IPS-15b (cell line): ENCODE measurements around the gene NXF1.

Experiments used
- H3K27me3 ChIP-seq: one replicate; pipeline ENCODE4 v1.6.1; 2013; ENCODE audit warnings: low read length; ENCODE audit not compliant: control insufficient read depth, insufficient read depth
- H3K36me3 ChIP-seq: one replicate; pipeline ENCODE4 v1.6.1; 2013; ENCODE audit warnings: low read length; ENCODE audit not compliant: control insufficient read depth, insufficient read depth
- H3K4me1 ChIP-seq: one replicate; pipeline ENCODE4 v1.6.1; 2013; ENCODE audit warnings: mild to moderate bottlenecking, low read length; ENCODE audit not compliant: control insufficient read depth, insufficient read depth
- H3K4me3 ChIP-seq: one replicate; pipeline ENCODE4 v1.5.1; 2013; ENCODE audit warnings: low read depth, low read length
- H3K9ac ChIP-seq: one replicate; pipeline ENCODE4 v1.6.1; 2013; ENCODE audit warnings: low read depth, mild to moderate bottlenecking, low read length
- H3K9me3 ChIP-seq: one replicate; pipeline ENCODE4 v1.6.1; 2013; ENCODE audit warnings: mild to moderate bottlenecking, low read length; ENCODE audit not compliant: control insufficient read depth, insufficient read depth

The NXF1 gene

DNA sequence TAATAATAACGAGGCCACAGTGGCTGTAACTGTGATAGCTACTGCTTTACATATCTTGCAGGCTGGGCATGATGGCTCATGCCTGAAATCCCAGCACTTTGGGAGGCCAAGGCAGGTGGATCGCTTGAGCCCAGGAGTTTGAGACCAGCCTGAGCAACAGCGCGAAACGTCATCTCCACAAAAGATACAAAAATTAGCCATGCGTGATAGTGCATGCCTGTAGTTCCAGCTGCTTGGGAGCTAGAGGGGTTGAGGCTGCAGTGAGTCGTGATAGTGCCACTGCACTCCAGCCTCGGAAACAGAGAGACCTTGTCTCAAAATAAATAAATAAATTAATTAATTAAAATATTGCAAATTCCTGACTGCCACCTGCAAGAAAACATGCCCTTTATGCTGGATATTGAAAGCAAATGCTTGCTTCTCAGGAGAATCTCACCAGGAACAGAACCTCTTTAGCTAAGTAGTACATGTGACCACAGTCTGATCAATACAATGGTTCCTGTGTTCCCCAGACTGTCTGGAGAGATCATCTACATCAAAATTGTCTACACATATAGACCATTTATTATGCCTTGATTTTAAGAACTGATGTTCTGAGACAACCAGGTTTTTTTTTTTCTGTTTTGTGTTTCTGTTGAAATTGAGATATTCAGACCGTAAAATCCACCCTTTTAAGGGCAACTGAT is 57.6 kb downstream of the NXF1 start:
- H3K27me3 ChIP-seq: no peaks in the 10 kb centered on the region

More for the DNA sequence above, 57.6 kb downstream of the NXF1 start:
- no peaks in the 10 kb centered on the region for H3K4me1 ChIP-seq
- no peaks in the 10 kb centered on the region for H3K9me3 ChIP-seq
- H3K9ac ChIP-seq: no peak overlapping the region
- H3K36me3 ChIP-seq: peaks cover 15% of the 10 kb centered on the region
- H3K4me3 ChIP-seq: no peak overlapping the region
